H1 (cell line): ENCODE data around the gene CTIF. TPM values are rescaled to one million over a fixed set of nuclear protein-coding genes. Genes with fewer than 3 reads are reported as not detected.

Experiments used
- CTCF ChIA-PET: fragments of 300-600 bp; sonication (Branson Sonifier 250); formaldehyde crosslinking; loops from one replicate; lab custom pipeline; 2021; ENCODE audit not compliant: partially characterized antibody; lab: Charles Lee
- POLR2A ChIA-PET: fragments of 300-600 bp; sonication (Branson Sonifier 250); formaldehyde crosslinking; loops from one replicate; lab custom pipeline; 2021; ENCODE audit warnings: inconsistent platforms; ENCODE audit not compliant: partially characterized antibody; lab: Charles Lee
- DNase-seq, 2 experiments: peaks; one replicate each; pipeline versions ENCODE4 v3.0.0 to v3.0.0-alpha.2; 2010 to 2022; ENCODE audit warnings: low spot score in 2 of 2, low read depth in 1 of 2, mixed read lengths in 1 of 2
- FAIRE-seq: peaks from 2 replicates; lab custom pipeline; 2011; peaks lifted over from hg19 to GRCh38; lab: Jason Lieb, UNC
- H2AFZ ChIP-seq: 2 replicates; pipeline ENCODE4 v1.8.1; 2012; ENCODE audit warnings: low read length, inconsistent platforms
- H2AK5ac ChIP-seq: 2 replicates; pipeline ENCODE4 v1.6.1; 2013; ENCODE audit warnings: low read depth, low read length
- H2BK120ac ChIP-seq: replicated peaks from 2 replicates; pipeline ENCODE3; 2013; ENCODE audit warnings: low read depth, low read length, inconsistent platforms
- H2BK12ac ChIP-seq: 2 replicates; pipeline ENCODE4 v1.6.1; 2013; ENCODE audit warnings: low read depth, low read length
- H2BK15ac ChIP-seq: 2 replicates; pipeline ENCODE4 v1.6.1; 2013; ENCODE audit warnings: low read length
- H2BK20ac ChIP-seq: 2 replicates; pipeline ENCODE4 v1.6.1; 2013; ENCODE audit warnings: low read length
- H2BK5ac ChIP-seq: 2 replicates; pipeline ENCODE4 v1.6.1; 2013; ENCODE audit warnings: low read depth, low read length
- H3K14ac ChIP-seq: 2 replicates; pipeline ENCODE4 v1.6.1; 2013; ENCODE audit warnings: inconsistent platforms; ENCODE audit not compliant: insufficient read length
- H3K18ac ChIP-seq: 2 replicates; pipeline ENCODE4 v1.6.1; 2013; ENCODE audit warnings: low read length; ENCODE audit errors: extremely low read depth
- H3K23ac ChIP-seq: 2 replicates; pipeline ENCODE4 v1.6.1; 2013; ENCODE audit warnings: inconsistent platforms; ENCODE audit not compliant: insufficient read length
- H3K23me2 ChIP-seq: 2 replicates; pipeline ENCODE4 v1.6.1; 2013; ENCODE audit warnings: low read depth, low read length
- H3K27ac ChIP-seq: 2 replicates; pipeline ENCODE4 v1.6.1; 2011; ENCODE audit warnings: low read depth, low read length, inconsistent platforms
- H3K27me3 ChIP-seq, 4 experiments: replicated peaks in 1 of 4; 1 replicate in 1 of 4; 2 replicates in 3 of 4; pipeline versions ENCODE4 v1.6.1 to v1.8.1; 2011 to 2013; ENCODE audit warnings: low read length in 3 of 4, mild to moderate bottlenecking in 3 of 4, inconsistent platforms in 2 of 4, mixed read lengths in 2 of 4, moderate library complexity in 1 of 4; ENCODE audit not compliant: control insufficient read depth in 3 of 4, insufficient read depth in 3 of 4; ENCODE audit errors: extremely low read depth in 1 of 4
- H3K36me3 ChIP-seq, 4 experiments: 2 replicates each; pipeline versions ENCODE4 v1.6.1 to v1.8.1; 2011 to 2013; ENCODE audit warnings: mild to moderate bottlenecking in 4 of 4, low read length in 3 of 4, moderate library complexity in 2 of 4, control low read depth in 1 of 4, inconsistent platforms in 1 of 4; ENCODE audit not compliant: insufficient read depth in 4 of 4, control insufficient read depth in 2 of 4
- H3K4ac ChIP-seq: replicated peaks from 2 replicates; pipeline ENCODE3; 2013; ENCODE audit warnings: low read length, low read depth, mixed read lengths, inconsistent platforms; ENCODE audit not compliant: insufficient read length
- H3K4me1 ChIP-seq, 4 experiments: replicated peaks in 1 of 4; 1 replicate in 1 of 4; 2 replicates in 3 of 4; pipeline versions ENCODE4 v1.6.1 to v1.8.1; 2011 to 2013; ENCODE audit warnings: low read length in 3 of 4, inconsistent platforms in 2 of 4, mixed read lengths in 1 of 4; ENCODE audit not compliant: insufficient read depth in 4 of 4, control insufficient read depth in 3 of 4
- H3K4me2 ChIP-seq, 2 experiments: 2 replicates each; pipeline versions ENCODE4 v1.6.1 to v1.8.1; 2011 to 2013; ENCODE audit warnings: low read depth in 2 of 2, low read length in 2 of 2, control low read depth in 1 of 2, inconsistent platforms in 1 of 2, mild to moderate bottlenecking in 1 of 2; ENCODE audit not compliant: insufficient read depth in 1 of 2
- H3K4me3 ChIP-seq, 4 experiments: fragments of 200-600, 300-600 bp in 1 of 4; sonication (generic), shearing (Covaris generic), sonication (Bioruptor Twin) in 1 of 4; 2 replicates each; pipeline versions ENCODE4 v1.5.1 to v1.8.1; 2011 to 2016; ENCODE audit warnings: low read length in 4 of 4, low read depth in 3 of 4, control low read depth in 2 of 4, inconsistent platforms in 2 of 4, mild to moderate bottlenecking in 2 of 4, mixed read lengths in 1 of 4, moderate library complexity in 1 of 4; ENCODE audit not compliant: insufficient read depth in 2 of 4; ENCODE audit errors: extremely low read depth in 1 of 4
- H3K56ac ChIP-seq: replicated peaks from 2 replicates; pipeline ENCODE3; 2013; ENCODE audit warnings: low read depth, mild to moderate bottlenecking, mixed read lengths, low read length, inconsistent platforms; ENCODE audit not compliant: insufficient read length
- H3K79me1 ChIP-seq: 2 replicates; pipeline ENCODE4 v1.6.1; 2013; ENCODE audit warnings: low read depth, low read length, control low read depth
- H3K79me2 ChIP-seq, 2 experiments: 2 replicates each; pipeline versions ENCODE4 v1.6.1 to v1.8.1; 2012 to 2013; ENCODE audit warnings: low read length in 2 of 2, mild to moderate bottlenecking in 2 of 2, inconsistent platforms in 1 of 2; ENCODE audit not compliant: insufficient read depth in 2 of 2, control insufficient read depth in 1 of 2
- H3K9ac ChIP-seq, 4 experiments: replicated peaks in 1 of 4; 1 replicate in 1 of 4; 2 replicates in 3 of 4; pipeline versions ENCODE4 v1.6.1 to v1.8.1; 2011 to 2013; ENCODE audit warnings: low read depth in 3 of 4, low read length in 3 of 4, control low read depth in 2 of 4, mild to moderate bottlenecking in 2 of 4, moderate library complexity in 2 of 4, inconsistent platforms in 1 of 4; ENCODE audit errors: extremely low read depth in 1 of 4
- H3K9me3 ChIP-seq, 2 experiments: 2 replicates each; pipeline versions ENCODE4 v1.6.1 to v1.8.1; 2012 to 2013; ENCODE audit warnings: mild to moderate bottlenecking in 2 of 2, moderate library complexity in 2 of 2, control low read depth in 1 of 2, inconsistent platforms in 1 of 2, low read depth in 1 of 2, low read length in 1 of 2, mixed read lengths in 1 of 2; ENCODE audit not compliant: insufficient read depth in 2 of 2
- H4K20me1 ChIP-seq, 2 experiments: replicated peaks in 1 of 2; 2 replicates each; pipeline versions ENCODE3 to v1.8.1; 2011 to 2013; ENCODE audit warnings: inconsistent platforms in 2 of 2, low read length in 2 of 2, mild to moderate bottlenecking in 1 of 2; ENCODE audit not compliant: insufficient read depth in 2 of 2, control insufficient read depth in 1 of 2
- H4K5ac ChIP-seq: 2 replicates; pipeline ENCODE4 v1.6.1; 2013; ENCODE audit warnings: low read length, low read depth, mixed read lengths, inconsistent platforms; ENCODE audit not compliant: insufficient read length
- H4K8ac ChIP-seq: 2 replicates; pipeline ENCODE4 v1.8.0; 2013; ENCODE audit warnings: mild to moderate bottlenecking, moderate library complexity, low read length, inconsistent platforms; ENCODE audit not compliant: insufficient read depth; ENCODE audit errors: extremely low read depth
- H4K91ac ChIP-seq: replicated peaks from 2 replicates; pipeline ENCODE3; 2013; ENCODE audit warnings: low read length, mixed read lengths, inconsistent platforms; ENCODE audit not compliant: insufficient read length
- CTBP2 ChIP-seq: IDR thresholded peaks from 2 replicates; pipeline ENCODE4 v1.7.0; 2011; ENCODE audit warnings: borderline replicate concordance, mild to moderate bottlenecking, moderate library complexity, mixed read lengths, low read length; ENCODE audit not compliant: insufficient read depth, insufficient read length
- EZH2 ChIP-seq: fragments of 200-600 bp; sonication (generic); IDR thresholded peaks from 2 replicates; pipeline ENCODE4 v1.7.1; 2012; ENCODE audit warnings: low read depth, mild to moderate bottlenecking, moderate library complexity, low read length, inconsistent platforms; ENCODE audit not compliant: severe bottlenecking
- POU5F1 ChIP-seq: IDR thresholded peaks from 2 replicates; pipeline ENCODE4 v1.6.1; 2011; ENCODE audit warnings: low read depth, mild to moderate bottlenecking, low read length, moderate library complexity
- SP1 ChIP-seq: IDR thresholded peaks from 2 replicates; pipeline ENCODE4 v1.6.1; 2011; ENCODE audit warnings: low read depth, low read length
- SP2 ChIP-seq: IDR thresholded peaks from 2 replicates; pipeline ENCODE4 v1.6.1; 2012; ENCODE audit warnings: mild to moderate bottlenecking, low read length, inconsistent platforms
- YY1 ChIP-seq: IDR thresholded peaks from 2 replicates; pipeline ENCODE4 v1.6.1; 2011; ENCODE audit warnings: low read depth, mild to moderate bottlenecking, low read length
- WGBS, 2 experiments: shearing (Covaris generic) in 1 of 2; methylation state at CpG; one replicate each; pipeline versions ENCODE4 v1.1.6 to v1.1.7; 2013 to 2015; ENCODE audit warnings: low lambda C conversion rate in 2 of 2, mixed read lengths in 2 of 2, inconsistent platforms in 1 of 2, low coverage in 1 of 2, missing lambda C conversion rate in 1 of 2; ENCODE audit not compliant: insufficient replicate concordance in 2 of 2, insufficient coverage in 1 of 2, insufficient read length in 1 of 2; ENCODE audit errors: extremely low coverage in 1 of 2, missing lambda C conversion rate in 1 of 2; 5-methylcytosine and 5-hydroxymethylcytosine counted together
- polyA plus RNA-seq, 7 experiments: library from polyadenylated mRNA; depleted of rRNA in 3 of 7; stranded (reverse) in 5 of 7; unstranded in 2 of 7; fragments of >200 nt in 5 of 7; fragments of 200-250 nt in 2 of 7; gene quantifications; 1 replicate in 5 of 7; 2 replicates in 1 of 7; 4 replicates in 1 of 7; pipeline versions ENCODE4 v1.2.1 to v1.2.3, GENCODE V29; 2011 to 2013; ENCODE audit warnings: missing spikeins in 2 of 7, mixed read lengths in 2 of 7
- total RNA-seq: library from RNA; stranded (reverse); fragmentation: NEBNext Ultra II Directional; extraction: Animal tissue kit (Norgen Biotek cat#: 25700); gene quantifications from 2 replicates; pipeline ENCODE4 v1.2.1, GENCODE V29; 2021

CTIF gene
- total and polyA plus RNA-seq, 2 of the 8 experiments (the other 6 are each of a cell fraction or from before 2014, with no cell fraction given), result 9.0 to 17.8 TPM

GRCh38 chr18:48740068-48740440 lies 201.2 kb downstream of the CTIF start:
- H2BK15ac ChIP-seq, result no peak overlapping the region
- no peak overlapping the region for H3K23ac ChIP-seq
- H2BK12ac ChIP-seq, result no peak overlapping the region
- H2BK5ac ChIP-seq, result no peak overlapping the region
- no peaks in the 10 kb centered on the region for H3K27me3 ChIP-seq
- no peak overlapping the region for H2AFZ ChIP-seq
- DNase-seq (no peak), FAIRE-seq (no peak)
- no peak overlapping the region for H3K9ac ChIP-seq
- H3K27ac ChIP-seq, result no peak overlapping the region
- no peaks in the 10 kb centered on the region for H3K79me2 ChIP-seq
- H3K9me3 ChIP-seq, result no peaks in the 10 kb centered on the region
- no peak overlapping the region for H2BK20ac ChIP-seq
- ChIA-PET CTCF (interaction anchor here (1.6 to 3.1 kb wide), 2 partner anchors 24 to 29 kb away, joined by 5 to 14 read pairs; no protein-coding TSS in a partner anchor), POLR2A (no interaction called here)
- no peaks in the 10 kb centered on the region for H3K79me1 ChIP-seq
- H3K4me3 ChIP-seq, result no peak overlapping the region
- H3K14ac ChIP-seq, result no peak overlapping the region
- no peak overlapping the region for H2BK120ac ChIP-seq
- no peak overlapping the region for H3K4me2 ChIP-seq
- no peaks in the 10 kb centered on the region for H3K36me3 ChIP-seq
- H4K8ac ChIP-seq, result no peak overlapping the region
- TF ChIP-seq SP1, result no peak
- TF ChIP-seq EZH2, result no peak
- TF ChIP-seq CTBP2, result no peak
- TF ChIP-seq YY1, result no peak
- TF ChIP-seq SP2, result no peak
- no peak for TF ChIP-seq POU5F1
- H2AK5ac ChIP-seq, result no peak overlapping the region
- 91% methylated on average over 4 of the region's 4 CpGs; no CpG with 5 or more reads in 1 of the 2 experiments for WGBS, 2 experiments
- peaks cover 0 to 3% (median 1%) of the 10 kb centered on the region in 4 experiments; a peak in 2 of 7 replicates for H3K4me1 ChIP-seq
- H4K91ac ChIP-seq, result no peak overlapping the region
- H4K20me1 ChIP-seq, result peaks cover 2 to 3% of the 10 kb centered on the region in 2 experiments
- no peaks in the 10 kb centered on the region for H3K23me2 ChIP-seq
- no peak overlapping the region for H3K4ac ChIP-seq
- no peak overlapping the region for H4K5ac ChIP-seq
- no peak overlapping the region for H3K18ac ChIP-seq
- no peak overlapping the region for H3K56ac ChIP-seq
